Karpas-422 (cell line): Measurements from ENCODE around the gene ATP8A2. TPM values are rescaled to one million over a fixed set of nuclear protein-coding genes. Genes with fewer than 3 reads are reported as not detected.
A peak's percentile ranks its signal among the peaks of the same experiment; 100 is the strongest.

Source experiments
- DNase-seq: peaks from one replicate; pipeline ENCODE4 v3.0.0-alpha.2; 2015
- H2AFZ ChIP-seq: fragments of 200-600 bp; sonication (generic); 2 replicates; pipeline ENCODE4 v1.6.1; 2014; ENCODE audit warnings: antibody characterized with exemption, low read length, mixed read lengths
- H3K27ac ChIP-seq: fragments of 200-600 bp; sonication (generic); 2 replicates; pipeline ENCODE4 v1.5.1; 2014; ENCODE audit warnings: mild to moderate bottlenecking, low read length, moderate library complexity
- H3K27me3 ChIP-seq: fragments of 200-600 bp; sonication (generic); 2 replicates; pipeline ENCODE4 v1.6.1; 2014; ENCODE audit warnings: low read length, mixed read lengths
- H3K36me3 ChIP-seq: fragments of 200-600 bp; sonication (generic); 2 replicates; pipeline ENCODE4 v1.6.1; 2014; ENCODE audit warnings: low read length, mixed read lengths; ENCODE audit not compliant: insufficient read depth
- H3K4me1 ChIP-seq: fragments of 200-600 bp; sonication (generic); 2 replicates; pipeline ENCODE4 v1.6.1; 2014; ENCODE audit warnings: mild to moderate bottlenecking, low read length, mixed read lengths
- H3K4me2 ChIP-seq: fragments of 200-600 bp; sonication (generic); 2 replicates; pipeline ENCODE4 v1.6.1; 2014; ENCODE audit warnings: low read length, low read depth, mild to moderate bottlenecking; ENCODE audit not compliant: poor library complexity, severe bottlenecking
- H3K4me3 ChIP-seq: fragments of 200-600 bp; sonication (generic); 2 replicates; pipeline ENCODE4 v1.5.1; 2014; ENCODE audit warnings: mild to moderate bottlenecking, antibody characterized with exemption, low read length, mixed read lengths
- H3K79me2 ChIP-seq: fragments of 200-600 bp; sonication (generic); 2 replicates; pipeline ENCODE4 v1.6.1; 2014; ENCODE audit warnings: mild to moderate bottlenecking, low read length, mixed read lengths
- H3K9ac ChIP-seq: fragments of 200-600 bp; sonication (generic); 2 replicates; pipeline ENCODE4 v1.6.0; 2014; ENCODE audit warnings: low read length
- H3K9me2 ChIP-seq: fragments of 200-600 bp; sonication (generic), shearing (Covaris generic); replicated peaks from 2 replicates; pipeline ENCODE4 v1.6.0; 2014; ENCODE audit warnings: mild to moderate bottlenecking, low read length, moderate library complexity; ENCODE audit not compliant: insufficient read depth
- H3K9me3 ChIP-seq: fragments of 300-700, 200-600 bp; sonication (generic); 2 replicates; pipeline ENCODE4 v1.6.1; 2014; ENCODE audit warnings: low read length, mixed read lengths
- H4K20me1 ChIP-seq: fragments of 200-600 bp; sonication (generic); 2 replicates; pipeline ENCODE4 v1.6.1; 2014; ENCODE audit warnings: mild to moderate bottlenecking, antibody characterized with exemption, low read length, low read depth; ENCODE audit not compliant: insufficient read depth
- total RNA-seq: library from RNA; depleted of rRNA; stranded (reverse); fragments of >200 nt; shearing (Covaris generic); gene quantifications from 2 replicates; pipeline ENCODE4 v1.2.3, GENCODE V29; 2014; ENCODE audit warnings: low replicate concordance

Gene ATP8A2
- total RNA-seq, 1 experiment from 2014 or later = not detected

DNA sequence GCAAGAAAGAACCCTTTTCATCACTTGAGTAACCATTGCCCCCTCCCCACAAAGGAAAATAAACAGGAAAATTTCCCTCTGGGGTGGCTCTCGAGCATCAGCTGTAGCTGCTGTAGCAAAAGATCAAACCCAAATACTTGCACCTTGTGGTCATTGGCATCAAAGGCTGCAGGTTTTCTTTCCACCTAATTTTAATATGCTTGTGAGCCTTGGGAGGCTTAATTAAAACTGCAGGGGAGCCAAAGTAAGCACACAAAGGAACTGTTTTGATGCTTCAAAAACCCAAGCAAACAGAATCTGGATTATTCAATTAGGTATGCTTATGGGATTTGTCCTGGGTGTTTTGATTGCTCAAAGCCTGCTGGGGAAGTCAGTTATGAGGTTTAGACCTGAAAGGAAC, 560.6 kb downstream of the ATP8A2 start:
- Histone ChIP-seq H3K4me3 (no peak overlapping the region), H4K20me1 (no peaks in the 10 kb centered on the region), H3K79me2 (no peaks in the 10 kb centered on the region), H3K9me2 (no peaks in the 10 kb centered on the region), H3K36me3 (no peaks in the 10 kb centered on the region), H3K4me2 (no peak overlapping the region), H3K27ac (no peak overlapping the region), H3K9me3 (no peaks in the 10 kb centered on the region), H2AFZ (no peak overlapping the region), H3K9ac (no peak overlapping the region), H3K4me1 (peaks cover 8% of the 10 kb centered on the region), H3K27me3 (no peaks in the 10 kb centered on the region)
- DNase-seq = no peak

DNA sequence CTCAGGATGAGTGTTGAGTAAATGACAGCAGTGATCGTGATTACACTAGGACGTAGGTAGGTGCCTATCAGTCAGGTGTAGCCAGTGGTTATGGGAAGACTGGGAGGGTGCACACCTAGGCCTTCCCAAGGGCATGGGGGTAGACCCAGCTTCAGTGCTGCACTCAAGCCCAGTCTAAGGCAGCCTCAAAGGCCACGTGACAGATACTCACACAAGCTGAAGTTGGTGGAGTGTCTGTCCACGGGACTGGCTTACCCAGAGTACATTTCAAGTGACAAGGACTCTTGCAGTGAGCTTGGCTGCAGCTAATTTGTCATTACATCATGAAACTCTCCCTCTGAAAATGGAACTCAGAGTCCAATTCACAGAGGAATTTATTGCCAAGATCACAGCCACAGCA, 561.7 kb downstream of the ATP8A2 start:
- no peaks in the 10 kb centered on the region for H3K27me3 ChIP-seq
- no peak overlapping the region for H3K27ac ChIP-seq
- no peak overlapping the region for H3K4me2 ChIP-seq
- peaks cover 8% of the 10 kb centered on the region for H3K4me1 ChIP-seq
- no peak overlapping the region for H3K4me3 ChIP-seq
- no peaks in the 10 kb centered on the region for H3K9me2 ChIP-seq
- H3K36me3 ChIP-seq = no peaks in the 10 kb centered on the region
- no peaks in the 10 kb centered on the region for H3K79me2 ChIP-seq
- DNase-seq = no peak
- no peak overlapping the region for H2AFZ ChIP-seq
- H3K9me3 ChIP-seq = no peaks in the 10 kb centered on the region
- H4K20me1 ChIP-seq = no peaks in the 10 kb centered on the region
- H3K9ac ChIP-seq = no peak overlapping the region

DNA sequence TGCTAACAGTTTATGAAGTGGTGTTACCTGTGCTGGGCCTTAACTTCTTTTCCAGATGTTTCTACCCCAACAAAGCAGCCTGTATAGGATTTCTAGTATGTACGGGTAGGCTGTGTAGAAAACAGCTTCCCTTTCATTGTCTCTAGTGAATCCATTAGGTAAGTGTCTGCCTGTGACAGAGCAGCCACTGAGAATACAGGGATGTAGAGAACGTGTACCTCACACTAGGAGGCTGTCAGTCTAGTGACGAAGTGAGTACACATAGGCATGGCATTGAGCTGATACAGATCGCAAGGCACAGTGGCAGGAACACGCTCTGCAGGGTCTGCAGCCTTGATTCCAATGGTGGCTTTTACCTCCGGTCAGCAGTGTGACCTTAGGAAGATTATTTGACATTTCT, 562.4 kb downstream of the ATP8A2 start:
- Histone ChIP-seq H4K20me1 (no peaks in the 10 kb centered on the region), H3K9ac (no peak overlapping the region), H3K79me2 (no peaks in the 10 kb centered on the region), H3K27ac (no peak overlapping the region), H2AFZ (no peak overlapping the region), H3K4me2 (no peak overlapping the region), H3K4me1 (peaks cover 8% of the 10 kb centered on the region), H3K4me3 (no peak overlapping the region), H3K9me3 (no peaks in the 10 kb centered on the region), H3K27me3 (no peaks in the 10 kb centered on the region), H3K36me3 (no peaks in the 10 kb centered on the region), H3K9me2 (no peaks in the 10 kb centered on the region)
- DNase-seq = no peak

DNA sequence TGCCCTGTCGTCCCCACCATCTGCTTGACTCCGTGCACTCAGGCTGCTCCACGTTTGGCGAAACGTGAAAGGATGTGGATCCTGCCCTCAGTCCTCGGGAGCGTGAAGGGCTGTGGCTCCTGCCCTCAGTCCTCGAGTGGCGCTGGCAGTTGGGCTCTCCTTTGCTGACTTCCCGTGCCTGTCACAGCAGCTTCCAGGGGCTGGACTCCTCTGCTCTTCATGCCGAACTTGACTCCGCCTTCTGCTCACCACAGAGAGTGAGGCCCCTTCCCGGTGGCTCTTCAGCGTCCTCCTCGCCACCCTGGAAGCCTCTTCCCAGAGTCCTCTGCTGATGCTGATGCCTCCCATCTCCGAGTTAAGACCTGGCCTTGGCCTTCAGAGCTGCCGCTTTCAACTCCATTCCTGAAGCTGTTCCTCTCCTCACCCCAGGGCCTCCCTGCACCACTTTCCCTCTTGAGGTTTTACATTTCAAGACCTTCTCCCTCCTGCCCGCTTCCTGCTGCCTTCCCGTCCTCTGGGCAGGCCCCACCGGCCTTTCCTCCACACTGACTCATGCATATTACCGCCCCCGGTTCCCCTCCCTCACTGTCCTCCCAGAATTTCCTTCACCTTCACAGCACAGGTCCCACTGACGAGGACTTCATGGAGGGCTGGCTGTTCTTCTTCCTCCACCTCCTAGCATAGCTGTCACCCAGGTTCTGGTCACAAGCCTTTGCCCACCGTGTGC, 568.4 kb downstream of the ATP8A2 start:
- no peaks in the 10 kb centered on the region for H3K36me3 ChIP-seq
- H2AFZ ChIP-seq = no peak overlapping the region

DNA sequence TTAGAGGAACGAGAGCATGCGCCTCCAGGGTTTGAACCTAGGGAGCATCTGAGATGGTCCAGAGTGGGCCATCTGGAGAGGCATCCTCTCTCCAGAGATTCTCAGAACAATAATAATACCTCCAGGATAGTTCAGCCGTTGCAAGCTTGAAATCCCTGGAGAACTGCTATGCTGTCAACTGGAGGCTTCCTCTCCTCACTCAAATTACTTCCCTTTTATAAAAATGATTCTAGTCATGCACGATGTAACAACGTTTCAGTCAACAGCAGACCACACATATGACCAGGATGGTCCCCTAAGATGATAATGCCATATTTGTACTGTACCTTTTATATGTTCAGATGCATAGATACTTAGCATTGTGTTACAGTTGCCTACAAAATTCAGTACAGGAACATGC, 571.3 kb downstream of the ATP8A2 start:
- Histone ChIP-seq H3K79me2 (no peaks in the 10 kb centered on the region), H2AFZ (no peak overlapping the region), H3K9me3 (no peaks in the 10 kb centered on the region), H3K9ac (no peak overlapping the region), H3K9me2 (no peaks in the 10 kb centered on the region), H3K4me2 (peak overlapping the region; percentile 12), H3K4me3 (no peak overlapping the region), H3K36me3 (no peaks in the 10 kb centered on the region), H3K27me3 (no peaks in the 10 kb centered on the region), H3K27ac (no peak overlapping the region), H3K4me1 (peaks cover 15% of the 10 kb centered on the region), H4K20me1 (no peaks in the 10 kb centered on the region)
- DNase-seq = peak; percentile 67

More for the DNA sequence above, 568.4 kb downstream of the ATP8A2 start:
- no peak overlapping the region for H3K27ac ChIP-seq
- DNase-seq = no peak
- H3K27me3 ChIP-seq = no peaks in the 10 kb centered on the region
- H3K79me2 ChIP-seq = no peaks in the 10 kb centered on the region
- peaks cover 15% of the 10 kb centered on the region for H3K4me1 ChIP-seq
- H3K9me2 ChIP-seq = no peaks in the 10 kb centered on the region
- no peak overlapping the region for H3K4me3 ChIP-seq
- H3K9ac ChIP-seq = no peak overlapping the region
- no peaks in the 10 kb centered on the region for H3K9me3 ChIP-seq
- H3K4me2 ChIP-seq = no peak overlapping the region
- no peaks in the 10 kb centered on the region for H4K20me1 ChIP-seq

DNA sequence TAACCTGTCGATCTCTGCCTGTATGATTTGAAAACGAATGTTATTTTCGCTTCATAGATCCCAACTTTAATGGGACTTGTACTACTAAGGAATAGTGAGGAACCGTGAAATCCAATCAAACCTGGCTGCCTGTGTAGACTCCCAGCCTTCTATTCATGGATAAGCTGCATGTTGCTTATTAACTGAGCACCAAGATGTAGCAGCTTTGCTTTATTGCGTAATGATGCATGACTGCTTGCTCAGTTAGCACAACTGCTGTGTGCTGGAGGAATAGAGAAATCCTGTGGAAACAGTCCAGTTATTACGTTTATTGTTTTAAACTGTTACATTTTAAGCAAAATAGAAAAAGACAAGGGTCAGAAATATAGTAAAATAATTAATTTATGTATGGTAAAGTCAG, 571.9 kb downstream of the ATP8A2 start:
- no peak overlapping the region for H3K9ac ChIP-seq
- H3K79me2 ChIP-seq = no peaks in the 10 kb centered on the region
- no peak overlapping the region for H2AFZ ChIP-seq
- H3K4me3 ChIP-seq = no peak overlapping the region
- H3K27ac ChIP-seq = no peak overlapping the region
- peak; percentile 43 for DNase-seq
- H3K4me2 ChIP-seq = no peak overlapping the region
- no peaks in the 10 kb centered on the region for H3K36me3 ChIP-seq
- no peaks in the 10 kb centered on the region for H3K9me3 ChIP-seq
- H3K4me1 ChIP-seq = peaks cover 15% of the 10 kb centered on the region
- no peaks in the 10 kb centered on the region for H4K20me1 ChIP-seq
- H3K27me3 ChIP-seq = no peaks in the 10 kb centered on the region
- H3K9me2 ChIP-seq = no peaks in the 10 kb centered on the region

DNA sequence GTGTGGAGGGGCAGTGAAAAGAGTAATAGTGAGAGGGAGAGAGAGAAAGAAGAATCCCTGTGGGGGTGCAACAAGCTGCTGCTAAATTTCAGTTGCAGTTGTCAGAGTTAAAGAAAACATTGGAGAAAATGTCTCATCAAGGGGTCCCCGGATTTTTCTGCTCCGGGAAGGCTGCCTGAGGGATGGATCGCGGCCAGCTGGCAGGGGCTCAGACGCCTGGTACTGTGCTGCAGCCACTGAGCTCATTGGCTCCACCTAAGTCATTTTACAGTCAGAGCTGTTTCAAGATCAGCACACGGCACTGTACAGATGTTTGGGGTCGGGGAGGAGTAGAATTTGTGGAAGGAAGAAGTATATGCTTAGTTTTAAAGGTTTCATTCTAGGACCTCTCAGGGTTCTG, 573.8 kb downstream of the ATP8A2 start:
- no peaks in the 10 kb centered on the region for H3K9me2 ChIP-seq
- H3K9ac ChIP-seq = no peak overlapping the region
- H3K27me3 ChIP-seq = no peaks in the 10 kb centered on the region
- H4K20me1 ChIP-seq = no peaks in the 10 kb centered on the region
- no peak for DNase-seq
- H3K9me3 ChIP-seq = no peaks in the 10 kb centered on the region
- H3K4me1 ChIP-seq = peaks cover 15% of the 10 kb centered on the region
- no peak overlapping the region for H3K4me2 ChIP-seq
- H3K27ac ChIP-seq = no peak overlapping the region
- no peak overlapping the region for H3K4me3 ChIP-seq
- no peaks in the 10 kb centered on the region for H3K79me2 ChIP-seq
- H3K36me3 ChIP-seq = no peaks in the 10 kb centered on the region
- no peak overlapping the region for H2AFZ ChIP-seq

DNA sequence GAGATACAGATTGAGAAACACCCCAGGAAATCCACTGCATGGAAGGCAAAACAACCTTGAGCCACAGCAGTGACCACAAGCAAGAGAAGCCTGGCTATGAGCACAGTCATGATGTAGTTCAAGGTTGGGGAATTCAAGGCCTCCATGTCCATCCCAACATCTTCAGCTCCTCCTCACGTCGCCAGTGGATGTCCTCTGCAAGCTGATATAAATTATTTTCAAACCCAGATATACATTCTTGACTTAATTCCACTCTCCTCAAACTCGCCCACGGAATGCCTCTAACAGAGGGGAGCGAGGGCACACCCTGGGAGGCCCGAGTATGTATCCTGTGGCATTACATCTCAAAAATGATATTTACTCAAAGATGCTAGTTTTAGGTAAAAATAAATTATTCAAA, 574.5 kb downstream of the ATP8A2 start:
- no peak overlapping the region for H3K4me3 ChIP-seq
- peaks cover 15% of the 10 kb centered on the region for H3K4me1 ChIP-seq
- H3K36me3 ChIP-seq = no peaks in the 10 kb centered on the region
- no peak overlapping the region for H3K9ac ChIP-seq
- DNase-seq = no peak
- H3K9me2 ChIP-seq = no peaks in the 10 kb centered on the region
- no peak overlapping the region for H2AFZ ChIP-seq
- no peaks in the 10 kb centered on the region for H3K27me3 ChIP-seq
- H3K27ac ChIP-seq = no peak overlapping the region
- H3K4me2 ChIP-seq = no peak overlapping the region
- H3K9me3 ChIP-seq = no peaks in the 10 kb centered on the region
- no peaks in the 10 kb centered on the region for H3K79me2 ChIP-seq
- no peaks in the 10 kb centered on the region for H4K20me1 ChIP-seq
